ENCODE results near the gene MSI2.
A peak's percentile ranks its signal among the peaks of the same experiment; 100 is the strongest.

MSI2 gene

DNA sequence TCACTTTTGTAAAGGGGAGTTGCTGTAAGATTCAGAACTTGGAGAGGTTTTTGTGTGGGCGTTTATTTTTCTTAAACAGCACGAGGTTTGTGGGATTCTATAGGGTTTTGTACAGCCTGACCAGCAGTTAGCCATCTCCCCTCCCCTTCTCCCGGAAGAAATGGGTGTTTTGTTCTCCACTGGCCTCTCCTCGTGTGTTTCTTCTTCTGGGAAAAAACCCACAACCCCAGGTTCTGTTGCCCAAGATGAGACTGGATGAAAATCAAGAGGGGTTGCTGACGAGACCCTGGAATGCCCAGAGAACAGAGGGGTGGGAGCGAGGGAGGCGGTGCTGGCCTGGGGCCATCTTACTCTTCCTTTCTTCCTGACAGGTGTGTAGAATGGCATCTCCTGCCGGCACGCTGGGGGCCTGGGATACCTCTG is 186.1 kb downstream of the MSI2 start (continued):
- TF ChIP-seq, protein P1, sequence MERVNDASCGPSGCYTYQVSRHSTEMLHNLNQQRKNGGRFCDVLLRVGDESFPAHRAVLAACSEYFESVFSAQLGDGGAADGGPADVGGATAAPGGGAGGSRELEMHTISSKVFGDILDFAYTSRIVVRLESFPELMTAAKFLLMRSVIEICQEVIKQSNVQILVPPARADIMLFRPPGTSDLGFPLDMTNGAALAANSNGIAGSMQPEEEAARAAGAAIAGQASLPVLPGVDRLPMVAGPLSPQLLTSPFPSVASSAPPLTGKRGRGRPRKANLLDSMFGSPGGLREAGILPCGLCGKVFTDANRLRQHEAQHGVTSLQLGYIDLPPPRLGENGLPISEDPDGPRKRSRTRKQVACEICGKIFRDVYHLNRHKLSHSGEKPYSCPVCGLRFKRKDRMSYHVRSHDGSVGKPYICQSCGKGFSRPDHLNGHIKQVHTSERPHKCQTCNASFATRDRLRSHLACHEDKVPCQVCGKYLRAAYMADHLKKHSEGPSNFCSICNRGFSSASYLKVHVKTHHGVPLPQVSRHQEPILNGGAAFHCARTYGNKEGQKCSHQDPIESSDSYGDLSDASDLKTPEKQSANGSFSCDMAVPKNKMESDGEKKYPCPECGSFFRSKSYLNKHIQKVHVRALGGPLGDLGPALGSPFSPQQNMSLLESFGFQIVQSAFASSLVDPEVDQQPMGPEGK (CRISPR knock-in tag; IDR thresholded peaks at IDR 0.05; ENCODE audit: borderline replicate concordance), result no peak
- TF ChIP-seq SNAI2 (CRISPR knock-in tag; IDR thresholded peaks at IDR 0.05), result no peak
- TF ChIP-seq ZFP3 (CRISPR knock-in tag; IDR thresholded peaks at IDR 0.05), result no peak
- no peak for TF ChIP-seq GLIS3 (CRISPR knock-in tag; IDR thresholded peaks at IDR 0.05)
- TF ChIP-seq TOX (CRISPR knock-in tag; IDR thresholded peaks at IDR 0.05; ENCODE audit: borderline replicate concordance), result no peak

DNA sequence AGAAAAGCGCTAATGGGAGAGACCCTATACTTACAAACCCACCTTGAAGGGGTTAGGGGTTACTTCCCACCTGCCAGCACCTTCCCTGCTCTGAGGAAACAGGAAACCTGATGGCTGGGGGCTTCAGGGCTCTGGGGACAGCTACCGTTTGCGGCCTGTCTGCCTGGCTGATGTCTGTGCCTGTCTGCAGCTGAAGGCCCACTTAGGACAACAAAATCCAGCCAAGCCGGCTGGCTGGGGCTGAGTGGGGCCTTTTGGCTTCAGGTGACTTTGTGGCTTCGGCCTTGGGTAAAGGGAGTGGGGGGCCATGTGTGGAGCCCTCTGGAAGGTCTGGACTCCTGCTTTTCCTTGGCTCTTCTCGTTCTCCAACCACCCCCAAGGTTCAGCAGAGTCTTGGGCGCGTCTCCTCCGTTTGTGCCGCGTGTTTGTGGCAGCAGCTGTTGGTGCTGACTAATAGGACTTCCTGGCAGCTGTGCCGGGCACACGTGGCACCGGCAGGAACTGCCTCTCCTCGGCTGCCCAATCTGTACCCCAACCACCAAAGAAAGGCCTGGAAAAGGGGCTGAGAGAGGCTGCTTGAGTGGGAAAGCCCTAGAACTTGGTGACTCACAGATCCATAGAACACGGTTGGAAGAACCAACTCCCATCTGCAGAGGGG is 186.7 kb downstream of the MSI2 start:
- no peak for ATAC-seq
- TF ChIP-seq, protein P2, sequence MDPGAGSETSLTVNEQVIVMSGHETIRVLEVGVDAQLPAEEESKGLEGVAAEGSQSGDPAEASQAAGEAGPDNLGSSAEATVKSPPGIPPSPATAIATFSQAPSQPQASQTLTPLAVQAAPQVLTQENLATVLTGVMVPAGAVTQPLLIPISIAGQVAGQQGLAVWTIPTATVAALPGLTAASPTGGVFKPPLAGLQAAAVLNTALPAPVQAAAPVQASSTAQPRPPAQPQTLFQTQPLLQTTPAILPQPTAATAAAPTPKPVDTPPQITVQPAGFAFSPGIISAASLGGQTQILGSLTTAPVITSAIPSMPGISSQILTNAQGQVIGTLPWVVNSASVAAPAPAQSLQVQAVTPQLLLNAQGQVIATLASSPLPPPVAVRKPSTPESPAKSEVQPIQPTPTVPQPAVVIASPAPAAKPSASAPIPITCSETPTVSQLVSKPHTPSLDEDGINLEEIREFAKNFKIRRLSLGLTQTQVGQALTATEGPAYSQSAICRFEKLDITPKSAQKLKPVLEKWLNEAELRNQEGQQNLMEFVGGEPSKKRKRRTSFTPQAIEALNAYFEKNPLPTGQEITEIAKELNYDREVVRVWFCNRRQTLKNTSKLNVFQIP (CRISPR knock-in tag; IDR thresholded peaks at IDR 0.05; ENCODE audit: borderline replicate concordance, low read depth), result no peak
- no peak for TF ChIP-seq ZFP3 (CRISPR knock-in tag; IDR thresholded peaks at IDR 0.05)

DNA sequence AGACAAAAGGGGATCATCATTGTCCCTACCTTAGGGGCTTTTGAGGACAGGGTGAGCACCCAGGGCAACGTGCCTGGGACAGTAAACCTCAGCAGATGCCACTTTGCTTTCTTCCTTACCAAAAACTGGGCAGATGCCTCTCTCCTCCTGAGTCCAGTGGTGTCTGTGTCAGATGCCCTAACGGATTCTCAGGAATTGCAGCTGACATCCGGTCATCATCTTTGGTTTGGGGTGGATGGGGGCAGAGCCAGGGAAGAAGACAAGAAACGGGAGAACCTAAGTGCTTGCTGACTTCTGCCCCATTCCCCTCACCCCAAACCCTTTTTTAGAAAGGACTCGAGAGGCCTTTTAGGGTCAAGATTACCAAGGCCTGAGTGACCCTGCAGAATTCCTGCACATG is 187.5 kb downstream of the MSI2 start:
- ATAC-seq, result no peak
- TF ChIP-seq ARNTL (CRISPR knock-in tag; IDR thresholded peaks at IDR 0.05; ENCODE audit: borderline replicate concordance, low read depth) (no peak), ZNF70 (CRISPR knock-in tag; IDR thresholded peaks at IDR 0.05) (no peak), ZC3H10 (CRISPR knock-in tag; IDR thresholded peaks at IDR 0.05) (no peak)
- TF ChIP-seq, protein P3, sequence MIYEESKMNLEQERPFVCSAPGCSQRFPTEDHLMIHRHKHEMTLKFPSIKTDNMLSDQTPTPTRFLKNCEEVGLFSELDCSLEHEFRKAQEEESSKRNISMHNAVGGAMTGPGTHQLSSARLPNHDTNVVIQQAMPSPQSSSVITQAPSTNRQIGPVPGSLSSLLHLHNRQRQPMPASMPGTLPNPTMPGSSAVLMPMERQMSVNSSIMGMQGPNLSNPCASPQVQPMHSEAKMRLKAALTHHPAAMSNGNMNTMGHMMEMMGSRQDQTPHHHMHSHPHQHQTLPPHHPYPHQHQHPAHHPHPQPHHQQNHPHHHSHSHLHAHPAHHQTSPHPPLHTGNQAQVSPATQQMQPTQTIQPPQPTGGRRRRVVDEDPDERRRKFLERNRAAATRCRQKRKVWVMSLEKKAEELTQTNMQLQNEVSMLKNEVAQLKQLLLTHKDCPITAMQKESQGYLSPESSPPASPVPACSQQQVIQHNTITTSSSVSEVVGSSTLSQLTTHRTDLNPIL (CRISPR knock-in tag; IDR thresholded peaks at IDR 0.05; ENCODE audit: low read depth), result no peak

DNA sequence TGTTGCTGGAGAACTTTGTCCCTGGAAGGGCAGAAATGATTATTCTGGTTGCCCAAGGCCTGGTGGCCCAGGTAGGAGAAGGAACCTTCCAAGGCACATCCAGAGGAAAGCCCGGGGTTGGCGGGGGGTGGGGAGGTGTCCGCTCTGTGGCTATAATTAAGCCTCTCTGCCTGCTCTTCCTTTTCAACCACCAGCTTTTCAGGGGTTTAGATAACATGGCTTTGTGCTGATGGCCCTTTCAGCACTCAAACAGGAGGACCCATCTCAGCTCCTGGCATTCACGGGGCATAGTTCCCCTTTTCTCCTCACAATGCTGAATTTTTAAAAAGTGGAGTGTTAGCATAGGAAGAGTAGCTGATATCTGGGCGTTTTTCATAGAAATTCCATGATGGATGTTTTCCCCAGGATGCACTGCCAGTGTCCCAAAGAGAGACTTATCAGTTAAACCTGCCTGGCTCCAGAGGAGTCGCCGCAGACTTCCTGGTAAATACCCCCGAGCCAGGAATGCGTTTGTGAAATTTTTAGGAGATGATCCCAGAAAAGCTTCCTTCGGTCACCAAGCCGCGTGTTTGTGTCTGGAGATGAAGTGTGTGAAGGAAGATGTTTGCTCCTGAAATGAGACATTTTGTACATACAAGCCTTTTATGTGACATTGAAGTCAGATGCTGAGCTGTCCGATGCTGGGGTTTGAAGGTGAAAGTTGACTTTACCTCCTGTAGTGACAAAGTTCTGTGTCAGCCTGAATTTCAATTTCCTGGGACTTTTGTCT is 188.5 kb downstream of the MSI2 start:
- no peak for ATAC-seq
- peak; percentile 43; the same call in 1 of the 2 replicates for TF ChIP-seq ISL1 (CRISPR knock-in tag; IDR thresholded peaks at IDR 0.05)
- TF ChIP-seq ZFP30 (CRISPR knock-in tag; IDR thresholded peaks at IDR 0.05), result no peak
- TF ChIP-seq, protein P1 (CRISPR knock-in tag; IDR thresholded peaks at IDR 0.05; ENCODE audit: borderline replicate concordance), result no peak
- TF ChIP-seq TCF4 (CRISPR knock-in tag; IDR thresholded peaks at IDR 0.05; ENCODE audit: borderline replicate concordance), result no peak
- no peak for TF ChIP-seq ZNF8 (CRISPR knock-in tag; IDR thresholded peaks at IDR 0.05)
- no peak for TF ChIP-seq ZNF70 (CRISPR knock-in tag; IDR thresholded peaks at IDR 0.05)
- TF ChIP-seq RARB (CRISPR knock-in tag; IDR thresholded peaks at IDR 0.05), result no peak
- TF ChIP-seq, protein P4, sequence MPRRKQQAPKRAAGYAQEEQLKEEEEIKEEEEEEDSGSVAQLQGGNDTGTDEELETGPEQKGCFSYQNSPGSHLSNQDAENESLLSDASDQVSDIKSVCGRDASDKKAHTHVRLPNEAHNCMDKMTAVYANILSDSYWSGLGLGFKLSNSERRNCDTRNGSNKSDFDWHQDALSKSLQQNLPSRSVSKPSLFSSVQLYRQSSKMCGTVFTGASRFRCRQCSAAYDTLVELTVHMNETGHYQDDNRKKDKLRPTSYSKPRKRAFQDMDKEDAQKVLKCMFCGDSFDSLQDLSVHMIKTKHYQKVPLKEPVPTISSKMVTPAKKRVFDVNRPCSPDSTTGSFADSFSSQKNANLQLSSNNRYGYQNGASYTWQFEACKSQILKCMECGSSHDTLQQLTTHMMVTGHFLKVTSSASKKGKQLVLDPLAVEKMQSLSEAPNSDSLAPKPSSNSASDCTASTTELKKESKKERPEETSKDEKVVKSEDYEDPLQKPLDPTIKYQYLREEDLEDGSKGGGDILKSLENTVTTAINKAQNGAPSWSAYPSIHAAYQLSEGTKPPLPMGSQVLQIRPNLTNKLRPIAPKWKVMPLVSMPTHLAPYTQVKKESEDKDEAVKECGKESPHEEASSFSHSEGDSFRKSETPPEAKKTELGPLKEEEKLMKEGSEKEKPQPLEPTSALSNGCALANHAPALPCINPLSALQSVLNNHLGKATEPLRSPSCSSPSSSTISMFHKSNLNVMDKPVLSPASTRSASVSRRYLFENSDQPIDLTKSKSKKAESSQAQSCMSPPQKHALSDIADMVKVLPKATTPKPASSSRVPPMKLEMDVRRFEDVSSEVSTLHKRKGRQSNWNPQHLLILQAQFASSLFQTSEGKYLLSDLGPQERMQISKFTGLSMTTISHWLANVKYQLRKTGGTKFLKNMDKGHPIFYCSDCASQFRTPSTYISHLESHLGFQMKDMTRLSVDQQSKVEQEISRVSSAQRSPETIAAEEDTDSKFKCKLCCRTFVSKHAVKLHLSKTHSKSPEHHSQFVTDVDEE (CRISPR knock-in tag; IDR thresholded peaks at IDR 0.05), result 0 out of 2 replicates have a peak, but pooled peaks have one; percentile 35
- no peak for TF ChIP-seq ESRRG (CRISPR knock-in tag; IDR thresholded peaks at IDR 0.05)
- no peak for TF ChIP-seq ARNTL (CRISPR knock-in tag; IDR thresholded peaks at IDR 0.05; ENCODE audit: borderline replicate concordance, low read depth)
- TF ChIP-seq, protein P3 (CRISPR knock-in tag; IDR thresholded peaks at IDR 0.05; ENCODE audit: low read depth), result no peak
- TF ChIP-seq CSDC2 (CRISPR knock-in tag; IDR thresholded peaks at IDR 0.05), result no peak
- TF ChIP-seq SNAI2 (CRISPR knock-in tag; IDR thresholded peaks at IDR 0.05), result peak; percentile 77
- no peak for TF ChIP-seq BACH2 (CRISPR knock-in tag; IDR thresholded peaks at IDR 0.05; ENCODE audit: borderline replicate concordance)
- no peak for TF ChIP-seq ZNF565 (CRISPR knock-in tag; conservative IDR thresholded peaks at IDR 0.05; ENCODE audit: low read depth)
- TF ChIP-seq, protein P2 (CRISPR knock-in tag; IDR thresholded peaks at IDR 0.05; ENCODE audit: borderline replicate concordance, low read depth), result no peak
